IPS DF 6.9 (cell line): Measurements from ENCODE around the gene ASTN1.

ENCODE experiments used
- DNase-seq: peaks from one replicate; pipeline ENCODE4 v3.0.0-alpha.2; 2013; ENCODE audit warnings: low read depth, low spot score
- H3K27ac ChIP-seq: one replicate; pipeline ENCODE4 v1.5.1; 2013; ENCODE audit warnings: low read length, control low read depth
- H3K27me3 ChIP-seq: 2 replicates; pipeline ENCODE4 v1.6.1; 2013; ENCODE audit warnings: mild to moderate bottlenecking, low read length; ENCODE audit not compliant: control insufficient read depth, insufficient read depth
- H3K36me3 ChIP-seq: 2 replicates; pipeline ENCODE4 v1.6.1; 2013; ENCODE audit warnings: low read length; ENCODE audit not compliant: control insufficient read depth, insufficient read depth
- H3K4me1 ChIP-seq: 2 replicates; pipeline ENCODE4 v1.6.1; 2013; ENCODE audit warnings: low read length; ENCODE audit not compliant: control insufficient read depth, insufficient read depth
- H3K4me3 ChIP-seq: 2 replicates; pipeline ENCODE4 v1.5.1; 2013; ENCODE audit warnings: mild to moderate bottlenecking, low read length
- H3K9me3 ChIP-seq: 2 replicates; pipeline ENCODE4 v1.6.1; 2013; ENCODE audit warnings: low read length, inconsistent platforms; ENCODE audit not compliant: control insufficient read depth, insufficient read depth
- WGBS: extraction: QIAGEN DNeasy Blood & Tissue Kit; methylation state at CpG from one replicate; pipeline ENCODE4 v1.1.7; 2013; ENCODE audit warnings: mixed read lengths, missing lambda C conversion rate; ENCODE audit not compliant: insufficient read length, insufficient coverage; 5-methylcytosine and 5-hydroxymethylcytosine counted together

Gene ASTN1

GRCh38 chr1:176899321-176899720 is 265.2 kb downstream of the ASTN1 start:
- peaks cover 1% of the 10 kb centered on the region; the same call in 1 of the 2 replicates for H3K4me1 ChIP-seq
- whole genome bisulfite sequencing = no CpG with 5 or more reads among the region's 2 CpGs

GRCh38 chr1:176897350-176898236 is 266.9 kb downstream of the ASTN1 start:
- no peak overlapping the region; the same call in 1 of the 2 replicates for H3K4me3 ChIP-seq
- no peaks in the 10 kb centered on the region for H3K27me3 ChIP-seq
- no peak overlapping the region for H3K27ac ChIP-seq
- H3K9me3 ChIP-seq = no peaks in the 10 kb centered on the region
- H3K36me3 ChIP-seq = no peaks in the 10 kb centered on the region
- peak; percentile 47 for DNase-seq
- no CpG with 5 or more reads among the region's 25 CpGs for WGBS
- no peaks in the 10 kb centered on the region for H3K4me1 ChIP-seq

More at GRCh38 chr1:176899321-176899720, 265.2 kb downstream of the ASTN1 start:
- no peak for DNase-seq
- Histone ChIP-seq H3K27me3 (no peaks in the 10 kb centered on the region), H3K9me3 (no peaks in the 10 kb centered on the region), H3K36me3 (no peaks in the 10 kb centered on the region), H3K4me3 (no peak overlapping the region), H3K27ac (no peak overlapping the region)

DNA sequence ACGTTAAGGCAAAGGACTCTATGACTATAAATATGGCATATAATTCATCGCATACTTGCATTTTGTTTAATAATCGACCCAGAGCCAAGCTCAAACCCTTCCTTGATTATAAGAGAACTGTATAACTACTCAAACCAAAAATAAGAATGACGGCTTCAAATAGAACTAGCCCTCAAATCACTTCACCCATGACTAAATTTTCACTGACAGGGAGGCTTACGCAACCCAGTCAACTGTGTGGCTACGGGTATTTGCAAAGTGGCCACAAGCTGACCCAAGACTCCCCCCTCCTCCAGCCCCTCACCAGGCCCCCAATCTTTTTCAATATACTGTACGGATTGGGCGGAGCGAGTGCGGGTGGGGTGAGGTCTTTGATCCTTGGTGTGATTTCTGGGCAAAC is 268.3 kb downstream of the ASTN1 start:
- no peak for DNase-seq
- H3K36me3 ChIP-seq = no peaks in the 10 kb centered on the region

GRCh38 chr1:176894450-176894849 is 270.1 kb downstream of the ASTN1 start:
- no CpG with 5 or more reads among the region's 8 CpGs for WGBS
- H3K27me3 ChIP-seq = no peaks in the 10 kb centered on the region
- H3K4me3 ChIP-seq = no peak overlapping the region
- H3K36me3 ChIP-seq = no peaks in the 10 kb centered on the region
- H3K9me3 ChIP-seq = no peaks in the 10 kb centered on the region
- no peaks in the 10 kb centered on the region for H3K4me1 ChIP-seq
- H3K27ac ChIP-seq = no peak overlapping the region
- DNase-seq = no peak

More for the DNA sequence above, 268.3 kb downstream of the ASTN1 start:
- no peak overlapping the region for H3K27ac ChIP-seq
- H3K9me3 ChIP-seq = no peaks in the 10 kb centered on the region
- H3K4me1 ChIP-seq = no peaks in the 10 kb centered on the region
- no CpG with 5 or more reads among the region's 10 CpGs for WGBS
- no peak overlapping the region for H3K4me3 ChIP-seq
- H3K27me3 ChIP-seq = no peaks in the 10 kb centered on the region

- no CpG with 5 or more reads among the region's 7 CpGs for WGBS
- Histone ChIP-seq H3K27ac (no peak overlapping the region), H3K27me3 (no peaks in the 10 kb centered on the region), H3K4me3 (no peak overlapping the region), H3K4me1 (no peaks in the 10 kb centered on the region), H3K36me3 (no peaks in the 10 kb centered on the region), H3K9me3 (no peaks in the 10 kb centered on the region)
- DNase-seq = no peak
Observed at GRCh38 chr1:176893625-176894352, 270.7 kb downstream of the ASTN1 start.

DNA sequence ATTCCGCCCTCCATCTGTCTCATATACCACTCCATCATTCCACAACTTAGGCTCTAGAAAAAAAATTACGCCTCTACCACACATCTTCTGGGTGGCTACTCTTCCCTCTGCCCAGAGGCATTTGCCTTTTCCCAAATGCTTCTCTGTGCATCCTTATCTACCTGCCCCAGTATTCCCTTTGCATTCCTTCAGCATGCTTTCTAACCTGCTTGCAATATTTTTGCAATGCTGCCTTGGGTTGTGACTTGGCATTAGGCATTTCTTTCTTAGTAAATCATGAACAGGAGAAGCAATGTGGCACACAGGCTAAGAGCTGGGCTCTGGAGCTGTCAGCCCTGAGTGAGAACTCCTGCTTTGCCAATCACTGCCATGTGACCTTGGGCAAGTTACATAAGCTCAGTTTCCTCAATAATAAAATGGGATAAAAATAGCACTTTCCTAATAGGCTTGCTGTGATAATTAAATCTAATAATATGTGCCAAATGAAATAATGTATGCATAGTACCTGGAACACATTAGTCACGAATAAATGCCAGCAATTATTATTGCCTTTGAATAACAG is 276.0 kb downstream of the ASTN1 start:
- Histone ChIP-seq H3K9me3 (no peaks in the 10 kb centered on the region), H3K27me3 (no peaks in the 10 kb centered on the region), H3K36me3 (no peaks in the 10 kb centered on the region), H3K4me1 (no peaks in the 10 kb centered on the region), H3K4me3 (no peak overlapping the region), H3K27ac (no peak overlapping the region)
- no peak for DNase-seq
- 100% methylated on average over 2 of the region's 3 CpGs for WGBS

DNA sequence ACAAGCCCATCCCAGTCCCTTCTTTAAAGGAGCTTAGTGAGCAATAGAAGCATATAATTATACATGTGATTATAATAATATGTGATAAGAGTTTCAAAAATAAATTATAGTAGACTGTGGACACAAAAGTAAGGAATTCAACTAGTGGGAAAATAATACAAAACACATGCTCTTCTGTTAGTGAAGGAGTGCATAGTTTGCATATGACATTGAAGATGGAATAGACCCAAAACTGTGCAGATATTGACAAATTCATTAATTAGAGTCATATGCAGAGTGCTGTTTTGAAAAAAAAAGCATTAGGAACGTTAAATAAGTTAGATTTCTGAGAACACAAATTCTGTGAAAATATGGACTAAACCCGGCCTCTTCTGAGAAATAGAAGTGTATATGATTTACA is 278.8 kb downstream of the ASTN1 start:
- Histone ChIP-seq H3K27me3 (no peaks in the 10 kb centered on the region), H3K4me3 (no peak overlapping the region), H3K9me3 (no peaks in the 10 kb centered on the region), H3K4me1 (no peaks in the 10 kb centered on the region), H3K27ac (no peak overlapping the region), H3K36me3 (no peaks in the 10 kb centered on the region)
- no CpG with 5 or more reads among the region's 2 CpGs for WGBS
- DNase-seq = no peak

GRCh38 chr1:176885341-176885740 is 279.2 kb downstream of the ASTN1 start:
- no peak overlapping the region for H3K4me3 ChIP-seq
- DNase-seq = no peak
- H3K27me3 ChIP-seq = no peaks in the 10 kb centered on the region
- H3K9me3 ChIP-seq = no peaks in the 10 kb centered on the region
- no CpG with 5 or more reads among the region's 3 CpGs for WGBS
- H3K36me3 ChIP-seq = no peaks in the 10 kb centered on the region
- no peaks in the 10 kb centered on the region for H3K4me1 ChIP-seq
- H3K27ac ChIP-seq = no peak overlapping the region

GRCh38 chr1:176884911-176885310 is 279.6 kb downstream of the ASTN1 start:
- H3K36me3 ChIP-seq = no peaks in the 10 kb centered on the region
- H3K4me1 ChIP-seq = no peaks in the 10 kb centered on the region
- DNase-seq = no peak
- no peaks in the 10 kb centered on the region for H3K27me3 ChIP-seq
- no peak overlapping the region for H3K4me3 ChIP-seq
- no peaks in the 10 kb centered on the region for H3K9me3 ChIP-seq
- H3K27ac ChIP-seq = no peak overlapping the region
- WGBS = no CpG with 5 or more reads among the region's 1 CpG

GRCh38 chr1:176884286-176884685 is 280.2 kb downstream of the ASTN1 start:
- no peak for DNase-seq

More at GRCh38 chr1:176884286-176884685, 280.2 kb downstream of the ASTN1 start:
- no CpG with 5 or more reads among the region's 4 CpGs for WGBS
- no peaks in the 10 kb centered on the region for H3K36me3 ChIP-seq
- no peaks in the 10 kb centered on the region for H3K4me1 ChIP-seq
- no peaks in the 10 kb centered on the region for H3K27me3 ChIP-seq
- no peak overlapping the region for H3K27ac ChIP-seq
- no peaks in the 10 kb centered on the region for H3K9me3 ChIP-seq
- H3K4me3 ChIP-seq = no peak overlapping the region
